Measurements from ENCODE around the gene METTL23.
A peak's percentile ranks its signal among the peaks of the same experiment; 100 is the strongest.
"Not testable (repeated sequence)": the region's sequence is repeated elsewhere in the genome, so short reads cannot be mapped to it uniquely, and the experiment has no call there.

The METTL23 gene

GRCh38 chr17:76735586-76736348 lies 9.1 kb downstream of the METTL23 start:
- H3K36me3 Mint-ChIP-seq: peaks cover 35% of the 10 kb centered on the region
- H3K9me3 Mint-ChIP-seq: no peaks in the 10 kb centered on the region
- H3K4me1 Mint-ChIP-seq: peaks cover 50% of the 10 kb centered on the region
- no peaks in the 10 kb centered on the region for H3K27me3 Mint-ChIP-seq
- peak overlapping the region; percentile 93 for H3K27ac Mint-ChIP-seq
- H3K4me3 Mint-ChIP-seq: peak overlapping the region; percentile 99

- Mint-ChIP-seq H3K4me3 (peak overlapping the region; percentile 99), H3K4me1 (peaks cover 50% of the 10 kb centered on the region), H3K27ac (peak overlapping the region; percentile 98), H3K36me3 (peaks cover 33% of the 10 kb centered on the region), H3K27me3 (no peaks in the 10 kb centered on the region), H3K9me3 (no peaks in the 10 kb centered on the region)
Measured at GRCh38 chr17:76736349-76737081, 9.9 kb downstream of the METTL23 start.

GRCh38 chr17:76737082-76737675 lies 10.5 kb downstream of the METTL23 start, which contains the start of gene SRSF2:
Gene SRSF2 (minus strand): TSS chr17:76737331. CDS start chr17:76737160, 171 bp downstream.
- no peaks in the 10 kb centered on the region for H3K27me3 Mint-ChIP-seq
- H3K27ac Mint-ChIP-seq: peak within 1 kb of the TSS; percentile 98
- H3K36me3 Mint-ChIP-seq: peaks cover 36% of the 10 kb centered on the region
- H3K9me3 Mint-ChIP-seq: no peaks in the 10 kb centered on the region
- peaks cover 44% of the 10 kb centered on the region for H3K4me1 Mint-ChIP-seq
- peak within 1 kb of the TSS; percentile 99 for H3K4me3 Mint-ChIP-seq

GRCh38 chr17:76737676-76738467 lies 11.2 kb downstream of the METTL23 start, which contains the start of gene MFSD11:
Gene MFSD11 (plus strand): TSS chr17:76738119. CDS start chr17:76738353, 234 bp downstream.
- H3K9me3 Mint-ChIP-seq: no peaks in the 10 kb centered on the region
- peaks cover 35% of the 10 kb centered on the region for H3K36me3 Mint-ChIP-seq
- H3K4me1 Mint-ChIP-seq: peaks cover 39% of the 10 kb centered on the region
- peak within 1 kb of the TSS; percentile 98 for H3K27ac Mint-ChIP-seq
- peak within 1 kb of the TSS; percentile 97 for H3K4me3 Mint-ChIP-seq
- H3K27me3 Mint-ChIP-seq: no peaks in the 10 kb centered on the region

GRCh38 chr17:76738468-76738850 lies 11.8 kb downstream of the METTL23 start:
- peaks cover 34% of the 10 kb centered on the region for H3K4me1 Mint-ChIP-seq
- no peaks in the 10 kb centered on the region for H3K9me3 Mint-ChIP-seq
- peak overlapping the region; percentile 98 for H3K27ac Mint-ChIP-seq
- H3K4me3 Mint-ChIP-seq: peak overlapping the region; percentile 97
- H3K36me3 Mint-ChIP-seq: peaks cover 30% of the 10 kb centered on the region
- H3K27me3 Mint-ChIP-seq: no peaks in the 10 kb centered on the region

GRCh38 chr17:76739568-76740115 lies 13.0 kb downstream of the METTL23 start:
- H3K27ac Mint-ChIP-seq, H3K27me3 Mint-ChIP-seq, H3K9me3 Mint-ChIP-seq: not testable (repeated sequence)
- Mint-ChIP-seq H3K36me3 (peaks cover 19% of the 10 kb centered on the region), H3K4me1 (peaks cover 23% of the 10 kb centered on the region), H3K4me3 (peak overlapping the region; percentile 19)

- no peak overlapping the region for H3K27ac Mint-ChIP-seq
- no peaks in the 10 kb centered on the region for H3K27me3 Mint-ChIP-seq
- peaks cover 23% of the 10 kb centered on the region for H3K4me1 Mint-ChIP-seq
- H3K4me3 Mint-ChIP-seq: no peak overlapping the region
- H3K36me3 Mint-ChIP-seq: peaks cover 14% of the 10 kb centered on the region
- H3K9me3 Mint-ChIP-seq: no peaks in the 10 kb centered on the region
Measured at GRCh38 chr17:76740329-76741118, 13.9 kb downstream of the METTL23 start.

- Mint-ChIP-seq H3K27ac (no peak overlapping the region), H3K9me3 (no peaks in the 10 kb centered on the region), H3K27me3 (no peaks in the 10 kb centered on the region), H3K4me3 (no peak overlapping the region), H3K36me3 (peaks cover 10% of the 10 kb centered on the region), H3K4me1 (peaks cover 27% of the 10 kb centered on the region)
Measured at GRCh38 chr17:76742958-76743357, 16.3 kb downstream of the METTL23 start.

- no peak overlapping the region for H3K27ac Mint-ChIP-seq
- H3K36me3 Mint-ChIP-seq: peaks cover 12% of the 10 kb centered on the region
- H3K9me3 Mint-ChIP-seq: no peaks in the 10 kb centered on the region
- H3K4me1 Mint-ChIP-seq: peaks cover 9% of the 10 kb centered on the region
- no peak overlapping the region for H3K4me3 Mint-ChIP-seq
- H3K27me3 Mint-ChIP-seq: no peaks in the 10 kb centered on the region
Measured at GRCh38 chr17:76744747-76745146, 18.1 kb downstream of the METTL23 start.

GRCh38 chr17:76745785-76746184 lies 19.1 kb downstream of the METTL23 start:
- H3K4me3 Mint-ChIP-seq, H3K4me1 Mint-ChIP-seq, H3K27ac Mint-ChIP-seq, H3K27me3 Mint-ChIP-seq, H3K9me3 Mint-ChIP-seq: not testable (repeated sequence)
- H3K36me3 Mint-ChIP-seq: peaks cover 14% of the 10 kb centered on the region

- Mint-ChIP-seq H3K4me1 (peaks cover 18% of the 10 kb centered on the region), H3K27me3 (no peaks in the 10 kb centered on the region), H3K27ac (peak overlapping the region; percentile 13), H3K36me3 (peaks cover 10% of the 10 kb centered on the region), H3K9me3 (no peaks in the 10 kb centered on the region), H3K4me3 (no peak overlapping the region)
Measured at GRCh38 chr17:76747716-76748363, 21.2 kb downstream of the METTL23 start.

- Mint-ChIP-seq H3K36me3 (peaks cover 10% of the 10 kb centered on the region), H3K4me1 (peaks cover 26% of the 10 kb centered on the region), H3K4me3 (no peak overlapping the region), H3K27ac (no peak overlapping the region), H3K9me3 (no peaks in the 10 kb centered on the region), H3K27me3 (no peaks in the 10 kb centered on the region)
Measured at GRCh38 chr17:76748657-76749056, 22.0 kb downstream of the METTL23 start.

GRCh38 chr17:76751416-76751993 lies 24.9 kb downstream of the METTL23 start:
- peaks cover 28% of the 10 kb centered on the region for H3K4me1 Mint-ChIP-seq
- peaks cover 4% of the 10 kb centered on the region for H3K36me3 Mint-ChIP-seq
- no peaks in the 10 kb centered on the region for H3K27me3 Mint-ChIP-seq
- no peak overlapping the region for H3K27ac Mint-ChIP-seq
- H3K4me3 Mint-ChIP-seq: no peak overlapping the region
- no peaks in the 10 kb centered on the region for H3K9me3 Mint-ChIP-seq

- Mint-ChIP-seq H3K9me3 (no peaks in the 10 kb centered on the region), H3K4me1 (peaks cover 28% of the 10 kb centered on the region), H3K36me3 (peaks cover 4% of the 10 kb centered on the region), H3K27ac (peak overlapping the region; percentile 97), H3K27me3 (no peaks in the 10 kb centered on the region), H3K4me3 (peak overlapping the region; percentile 68)
Measured at GRCh38 chr17:76752006-76752405, 25.4 kb downstream of the METTL23 start.

All from activated naive CD4-positive, alpha-beta T cell treated with anti-CD3 and anti-CD28 coated beads, Interleukin-2, amount 50 U/mL, for 24 hours (primary cell).